Measurements from ENCODE around the gene PTCHD4. TPM values are rescaled to one million over a fixed set of nuclear protein-coding genes. Genes with fewer than 3 reads are reported as not detected.

PTCHD4 gene
- total RNA-seq, 1 donor from 2014 or later: 2.7 TPM

GRCh38 chr6:48099713-48100587 lies 11.0 kb downstream of the PTCHD4 start:
- Mint-ChIP-seq H3K27ac (no peak overlapping the region), H3K4me1 (ENCODE audit: low read depth) (no peaks in the 10 kb centered on the region)

GRCh38 chr6:48098923-48099322 lies 12.1 kb downstream of the PTCHD4 start:
- TF ChIP-seq, protein P1, sequence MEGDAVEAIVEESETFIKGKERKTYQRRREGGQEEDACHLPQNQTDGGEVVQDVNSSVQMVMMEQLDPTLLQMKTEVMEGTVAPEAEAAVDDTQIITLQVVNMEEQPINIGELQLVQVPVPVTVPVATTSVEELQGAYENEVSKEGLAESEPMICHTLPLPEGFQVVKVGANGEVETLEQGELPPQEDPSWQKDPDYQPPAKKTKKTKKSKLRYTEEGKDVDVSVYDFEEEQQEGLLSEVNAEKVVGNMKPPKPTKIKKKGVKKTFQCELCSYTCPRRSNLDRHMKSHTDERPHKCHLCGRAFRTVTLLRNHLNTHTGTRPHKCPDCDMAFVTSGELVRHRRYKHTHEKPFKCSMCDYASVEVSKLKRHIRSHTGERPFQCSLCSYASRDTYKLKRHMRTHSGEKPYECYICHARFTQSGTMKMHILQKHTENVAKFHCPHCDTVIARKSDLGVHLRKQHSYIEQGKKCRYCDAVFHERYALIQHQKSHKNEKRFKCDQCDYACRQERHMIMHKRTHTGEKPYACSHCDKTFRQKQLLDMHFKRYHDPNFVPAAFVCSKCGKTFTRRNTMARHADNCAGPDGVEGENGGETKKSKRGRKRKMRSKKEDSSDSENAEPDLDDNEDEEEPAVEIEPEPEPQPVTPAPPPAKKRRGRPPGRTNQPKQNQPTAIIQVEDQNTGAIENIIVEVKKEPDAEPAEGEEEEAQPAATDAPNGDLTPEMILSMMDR (IDR thresholded peaks at IDR 0.05; ENCODE audit: unreplicated experiment): no peak
- no peak overlapping the region for H3K4me3 Mint-ChIP-seq (ENCODE audit: low read depth)
- H3K27ac Mint-ChIP-seq: no peak overlapping the region
- DNase-seq (ENCODE audit: low spot score, unreplicated experiment): no peak
- no peaks in the 10 kb centered on the region for H3K4me1 Mint-ChIP-seq (ENCODE audit: low read depth)
- H3K9me3 Mint-ChIP-seq (ENCODE audit: low read depth): peaks cover 5% of the 10 kb centered on the region
- peaks cover 5% of the 10 kb centered on the region for H3K36me3 Mint-ChIP-seq (ENCODE audit: insufficient read depth)
- no peaks in the 10 kb centered on the region for H3K27me3 Mint-ChIP-seq

More at GRCh38 chr6:48099713-48100587, 11.0 kb downstream of the PTCHD4 start:
- no peak for DNase-seq (ENCODE audit: low spot score, unreplicated experiment)
- Mint-ChIP-seq H3K36me3 (ENCODE audit: insufficient read depth) (peaks cover 5% of the 10 kb centered on the region), H3K9me3 (ENCODE audit: low read depth) (peaks cover 7% of the 10 kb centered on the region), H3K4me3 (ENCODE audit: low read depth) (no peak overlapping the region), H3K27me3 (no peaks in the 10 kb centered on the region)
- TF ChIP-seq, protein P1 (IDR thresholded peaks at IDR 0.05; ENCODE audit: unreplicated experiment): no peak

DNA sequence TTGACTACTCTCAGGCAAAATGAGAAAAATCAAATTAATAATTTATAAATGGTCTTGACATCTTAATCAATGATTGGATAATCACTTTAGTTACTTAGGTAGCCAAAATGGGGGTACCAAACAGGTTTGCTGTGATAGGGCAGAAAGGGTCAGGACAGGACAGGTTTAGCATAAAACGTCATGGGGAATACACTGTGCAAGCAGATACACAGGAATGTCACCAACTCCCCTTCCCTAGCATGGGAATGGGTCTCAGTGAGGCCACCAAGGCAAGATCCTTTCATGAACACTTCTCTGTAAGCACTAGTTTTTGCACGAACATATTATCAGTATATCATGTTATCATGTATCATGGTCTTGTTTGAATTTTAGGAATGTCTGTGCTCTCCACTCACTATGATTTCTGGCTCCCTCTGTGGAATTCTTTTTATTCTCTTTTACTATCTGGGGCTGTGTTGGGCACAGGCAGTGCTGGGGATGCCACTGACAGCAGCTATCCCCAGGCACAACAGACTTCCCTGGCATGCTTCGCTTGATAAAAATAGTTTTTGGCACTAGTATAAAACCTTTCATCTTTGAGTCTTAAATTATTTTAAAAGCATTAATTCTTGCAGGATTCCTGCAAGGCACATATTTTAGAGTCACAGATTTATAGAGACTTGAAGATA lies 18.3 kb downstream of the PTCHD4 start:
- no peak overlapping the region for H3K27ac Mint-ChIP-seq
- no peaks in the 10 kb centered on the region for H3K36me3 Mint-ChIP-seq (ENCODE audit: insufficient read depth)

DNA sequence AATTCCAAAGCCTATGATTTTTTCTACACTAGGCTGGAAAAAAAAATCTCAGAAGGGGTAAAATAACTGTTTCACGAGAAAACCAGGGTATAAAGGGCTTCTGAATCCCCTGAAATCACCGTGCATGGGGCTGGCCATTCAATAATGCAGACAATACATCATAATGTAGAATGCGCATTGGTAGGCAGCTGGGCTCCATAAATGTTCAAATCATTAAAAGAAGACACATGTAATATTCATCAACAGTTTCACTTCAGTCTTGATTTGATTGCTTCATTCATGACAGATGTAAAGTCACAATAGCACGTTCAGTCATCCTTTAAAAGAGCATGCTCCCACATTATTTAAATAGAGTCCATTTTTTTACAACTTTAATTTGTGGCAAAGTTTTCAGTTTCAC lies 20.5 kb downstream of the PTCHD4 start:
- no peaks in the 10 kb centered on the region for H3K36me3 Mint-ChIP-seq (ENCODE audit: insufficient read depth)
- no peak overlapping the region for H3K27ac Mint-ChIP-seq
- no peaks in the 10 kb centered on the region for H3K27me3 Mint-ChIP-seq
- peaks cover 6% of the 10 kb centered on the region for H3K4me1 Mint-ChIP-seq (ENCODE audit: low read depth)
- TF ChIP-seq, protein P1 (IDR thresholded peaks at IDR 0.05; ENCODE audit: unreplicated experiment): no peak
- H3K4me3 Mint-ChIP-seq (ENCODE audit: low read depth): no peak overlapping the region
- DNase-seq (ENCODE audit: low spot score, unreplicated experiment): no peak
- H3K9me3 Mint-ChIP-seq (ENCODE audit: low read depth): no peaks in the 10 kb centered on the region

More for the DNA sequence above, 18.3 kb downstream of the PTCHD4 start:
- peaks cover 4% of the 10 kb centered on the region for H3K4me1 Mint-ChIP-seq (ENCODE audit: low read depth)
- no peak overlapping the region for H3K4me3 Mint-ChIP-seq (ENCODE audit: low read depth)
- no peaks in the 10 kb centered on the region for H3K27me3 Mint-ChIP-seq
- TF ChIP-seq, protein P1 (IDR thresholded peaks at IDR 0.05; ENCODE audit: unreplicated experiment): no peak
- no peaks in the 10 kb centered on the region for H3K9me3 Mint-ChIP-seq (ENCODE audit: low read depth)
- DNase-seq (ENCODE audit: low spot score, unreplicated experiment): no peak

- Mint-ChIP-seq H3K27ac (no peak overlapping the region), H3K27me3 (no peaks in the 10 kb centered on the region), H3K4me3 (ENCODE audit: low read depth) (no peak overlapping the region), H3K36me3 (ENCODE audit: insufficient read depth) (no peaks in the 10 kb centered on the region), H3K9me3 (ENCODE audit: low read depth) (no peaks in the 10 kb centered on the region), H3K4me1 (ENCODE audit: low read depth) (peaks cover 6% of the 10 kb centered on the region)
- TF ChIP-seq, protein P1 (IDR thresholded peaks at IDR 0.05; ENCODE audit: unreplicated experiment): peak; percentile 39
- DNase-seq (ENCODE audit: low spot score, unreplicated experiment): no peak
Measured at GRCh38 chr6:48087448-48087847, 23.5 kb downstream of the PTCHD4 start.

Data from progenitor cell of endocrine pancreas (in vitro differentiated cells).